SK-N-SH treated with all-trans-retinoic acid at 6 μM for 48 hours (cell line): ENCODE measurements around the gene PIGL.

Source experiments
- CSDC2 ChIP-seq: fragments of 250-450 bp; sonication (Bioruptor Pico); IDR thresholded peaks from 2 replicates; pipeline ENCODE4 v1.5.0; 2020; ENCODE audit warnings: mild to moderate bottlenecking, moderate library complexity
- ESRRG ChIP-seq: fragments of 250-450 bp; sonication (Bioruptor Pico); IDR thresholded peaks from 2 replicates; pipeline ENCODE4 v1.6.1; 2021; ENCODE audit warnings: mild to moderate bottlenecking
- GLIS3 ChIP-seq: fragments of 250-450 bp; sonication (Bioruptor Pico); IDR thresholded peaks from 2 replicates; pipeline ENCODE4 v1.5.0; 2020; ENCODE audit warnings: mild to moderate bottlenecking, moderate library complexity
- ISL1 ChIP-seq: fragments of 250-450 bp; sonication (Bioruptor Pico); IDR thresholded peaks from 2 replicates; pipeline ENCODE4 v2.1.2; 2022; ENCODE audit warnings: mild to moderate bottlenecking, moderate library complexity
- PATZ1 ChIP-seq: fragments of 250-450 bp; sonication (Bioruptor Pico); IDR thresholded peaks from 2 replicates; pipeline ENCODE4 v1.8.0; 2020; ENCODE audit warnings: mild to moderate bottlenecking, moderate library complexity, borderline replicate concordance
- POU6F1 ChIP-seq: fragments of 250-450 bp; sonication (Bioruptor Pico); IDR thresholded peaks from 2 replicates; pipeline ENCODE4 v1.8.0; 2021; ENCODE audit warnings: low read depth, mild to moderate bottlenecking, moderate library complexity, borderline replicate concordance
- PPARA ChIP-seq: fragments of 250-450 bp; sonication (Bioruptor Pico); IDR thresholded peaks from 2 replicates; pipeline ENCODE4 v1.5.0; 2020; ENCODE audit warnings: mild to moderate bottlenecking, borderline replicate concordance
- RARB ChIP-seq: fragments of 250-450 bp; sonication (Bioruptor Pico); IDR thresholded peaks from 2 replicates; pipeline ENCODE4 v1.8.0; 2021; ENCODE audit warnings: mild to moderate bottlenecking, moderate library complexity
- SNAI2 ChIP-seq: fragments of 250-450 bp; sonication (Bioruptor Pico); IDR thresholded peaks from 2 replicates; pipeline ENCODE4 v1.5.0; 2020; ENCODE audit warnings: mild to moderate bottlenecking, moderate library complexity
- TOX ChIP-seq: fragments of 250-450 bp; sonication (Bioruptor Pico); IDR thresholded peaks from 2 replicates; pipeline ENCODE4 v1.8.0; 2021; ENCODE audit warnings: mild to moderate bottlenecking, moderate library complexity, borderline replicate concordance
- ZNF565 ChIP-seq: fragments of 450-650 bp; formaldehyde crosslinking; conservative IDR thresholded peaks from 2 replicates; pipeline ENCODE4 v1.5.0; 2020; ENCODE audit warnings: low read depth, mild to moderate bottlenecking, moderate library complexity
- ZNF70 ChIP-seq: fragments of 450-650 bp; formaldehyde crosslinking; IDR thresholded peaks from 2 replicates; pipeline ENCODE4 v1.5.0; 2020; ENCODE audit warnings: mild to moderate bottlenecking, moderate library complexity
- ZNF8 ChIP-seq: fragments of 450-650 bp; formaldehyde crosslinking; IDR thresholded peaks from 2 replicates; pipeline ENCODE4 v1.5.0; 2020; ENCODE audit warnings: mild to moderate bottlenecking, moderate library complexity
- TF ChIP-seq, protein P1 (sequence below): fragments of 250-450 bp; sonication (Bioruptor Pico); IDR thresholded peaks from 2 replicates; pipeline ENCODE4 v1.5.1; 2020; ENCODE audit warnings: low read depth, mild to moderate bottlenecking, moderate library complexity

GRCh38 chr17:16241906-16242399 is 24.9 kb downstream of the PIGL start:
- TF ChIP-seq CSDC2 (CRISPR knock-in tag) (no peak), RARB (CRISPR knock-in tag) (no peak), PPARA (no peak), ZNF8 (no peak), PATZ1 (CRISPR knock-in tag) (no peak), TOX (CRISPR knock-in tag) (no peak), SNAI2 (no peak), ZNF70 (no peak), ESRRG (CRISPR knock-in tag) (no peak), GLIS3 (no peak), ZNF565 (CRISPR knock-in tag) (no peak), POU6F1 (CRISPR knock-in tag) (no peak), ISL1 (no peak)
- TF ChIP-seq, protein P1, sequence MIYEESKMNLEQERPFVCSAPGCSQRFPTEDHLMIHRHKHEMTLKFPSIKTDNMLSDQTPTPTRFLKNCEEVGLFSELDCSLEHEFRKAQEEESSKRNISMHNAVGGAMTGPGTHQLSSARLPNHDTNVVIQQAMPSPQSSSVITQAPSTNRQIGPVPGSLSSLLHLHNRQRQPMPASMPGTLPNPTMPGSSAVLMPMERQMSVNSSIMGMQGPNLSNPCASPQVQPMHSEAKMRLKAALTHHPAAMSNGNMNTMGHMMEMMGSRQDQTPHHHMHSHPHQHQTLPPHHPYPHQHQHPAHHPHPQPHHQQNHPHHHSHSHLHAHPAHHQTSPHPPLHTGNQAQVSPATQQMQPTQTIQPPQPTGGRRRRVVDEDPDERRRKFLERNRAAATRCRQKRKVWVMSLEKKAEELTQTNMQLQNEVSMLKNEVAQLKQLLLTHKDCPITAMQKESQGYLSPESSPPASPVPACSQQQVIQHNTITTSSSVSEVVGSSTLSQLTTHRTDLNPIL = no peak
